ENCODE measurements around the gene KLRF2. TPM values are rescaled to one million over a fixed set of nuclear protein-coding genes. Genes with fewer than 3 reads are reported as not detected.

Gene KLRF2
- polyA plus RNA-seq, 2 of the 4 experiments (the other 2 are of a cell fraction), result not detected

- CTCF ChIA-PET, result interaction anchor here (0.6 to 0.9 kb wide), 2 partner anchors 16 to 196 kb away, joined by 3 read pairs; no protein-coding TSS in a partner anchor
- POLR2A ChIA-PET, result no interaction called here
- Histone ChIP-seq H3K4me1 (no peaks in the 10 kb centered on the region), H3K27ac (no peak overlapping the region), H3K4me2 (peak overlapping the region; percentile 76), H3K9me3 (no peaks in the 10 kb centered on the region), H3K4me3 (no peak overlapping the region)
- 38% methylated on average over 4 of the region's 4 CpGs for WGBS (ENCODE audit: missing lambda C conversion rate)
- ATAC-seq (no peak; a peak in 1 of 6 replicates), DNase-seq (ENCODE audit: low read depth in 1 of 2, low spot score in 1 of 2) (no peak), FAIRE-seq (no peak)
- TF ChIP-seq NR3C1 (IDR thresholded peaks at IDR 0.05) (no peak), ZFP36 (IDR thresholded peaks at IDR 0.05; ENCODE audit: borderline replicate concordance, partially characterized antibody) (no peak), TFCP2L1 (CRISPR knock-in tag; IDR thresholded peaks at IDR 0.05) (no peak), ESRRA (IDR thresholded peaks at IDR 0.05; ENCODE audit: borderline replicate concordance, low read length) (no peak), SMC3 (IDR thresholded peaks at IDR 0.05) (no peak), MAX (IDR thresholded peaks at IDR 0.05) (no peak), CHD2 (IDR thresholded peaks at IDR 0.05; ENCODE audit: low read length, partially characterized antibody) (no peak), HMGXB4 (CRISPR knock-in tag; IDR thresholded peaks at IDR 0.05; ENCODE audit: borderline replicate concordance) (no peak), PHF8 (IDR thresholded peaks at IDR 0.05; ENCODE audit: borderline replicate concordance, low read depth) (no peak), HOXB13 (CRISPR knock-in tag; IDR thresholded peaks at IDR 0.05; ENCODE audit: low read depth) (no peak), HOXA7 (CRISPR knock-in tag; IDR thresholded peaks at IDR 0.05) (no peak), ZC3H11A (IDR thresholded peaks at IDR 0.05) (no peak), RARB (CRISPR knock-in tag; IDR thresholded peaks at IDR 0.05) (no peak)
Measured at GRCh38 chr12:9864913-9865675, 16.2 kb upstream of the KLRF2 start.

GRCh38 chr12:9866860-9867269, 14.4 kb upstream of the KLRF2 start:
- no peak for TF ChIP-seq JUN (IDR thresholded peaks at IDR 0.05)
- TF ChIP-seq MAFK (IDR thresholded peaks at IDR 0.05; ENCODE audit: partially characterized antibody), result peak; percentile 38
- no peak for FAIRE-seq
- 48% methylated on average over 4 of the region's 4 CpGs for WGBS (ENCODE audit: missing lambda C conversion rate)
- Histone ChIP-seq H3K4me1 (no peaks in the 10 kb centered on the region), H3K27ac (no peak overlapping the region), H3K9me3 (no peaks in the 10 kb centered on the region), H3K4me3 (no peak overlapping the region), H3K4me2 (peak overlapping the region; percentile 76)
- DNase-seq (ENCODE audit: low read depth in 1 of 2, low spot score in 1 of 2), result no peak
- no peak for ATAC-seq
- POLR2A ChIA-PET, result no interaction called here
- CTCF ChIA-PET, result interaction anchor here (0.9 to 1.0 kb wide), 2 partner anchors 56 to 146 kb away, joined by 3 read pairs; no protein-coding TSS in a partner anchor

GRCh38 chr12:9867531-9867930, 13.8 kb upstream of the KLRF2 start:
- POLR2A ChIA-PET, result no interaction called here
- CTCF ChIA-PET, result interaction anchor here (0.9 kb wide), 1 partner anchor 56 kb away, joined by 3 read pairs; no protein-coding TSS in a partner anchor
- H3K9me3 ChIP-seq, result no peaks in the 10 kb centered on the region
- TF ChIP-seq TFCP2L1 (CRISPR knock-in tag; IDR thresholded peaks at IDR 0.05) (no peak), ATOH8 (CRISPR knock-in tag; IDR thresholded peaks at IDR 0.05; ENCODE audit: low read depth) (no peak), POLR2AphosphoS2 (conservative IDR thresholded peaks at IDR 0.05; ENCODE audit: low read length) (no peak), KDM5A (IDR thresholded peaks at IDR 0.05) (no peak), HMGXB4 (CRISPR knock-in tag; IDR thresholded peaks at IDR 0.05; ENCODE audit: borderline replicate concordance) (no peak)
- H3K4me1 ChIP-seq, result no peaks in the 10 kb centered on the region
- no peak for DNase-seq (ENCODE audit: low read depth in 1 of 2, low spot score in 1 of 2)
- no peak overlapping the region for H3K4me3 ChIP-seq
- H3K4me2 ChIP-seq, result peak overlapping the region; percentile 76
- H3K27ac ChIP-seq, result no peak overlapping the region
- WGBS (ENCODE audit: missing lambda C conversion rate), result 49% methylated on average over 4 of the region's 4 CpGs
- no peak for ATAC-seq
- FAIRE-seq, result no peak
